ENCODE data around the gene SLX4IP.
"Not testable (repeated sequence)": the region's sequence is repeated elsewhere in the genome, so short reads cannot be mapped to it uniquely, and the experiment has no call there.

Gene SLX4IP

DNA sequence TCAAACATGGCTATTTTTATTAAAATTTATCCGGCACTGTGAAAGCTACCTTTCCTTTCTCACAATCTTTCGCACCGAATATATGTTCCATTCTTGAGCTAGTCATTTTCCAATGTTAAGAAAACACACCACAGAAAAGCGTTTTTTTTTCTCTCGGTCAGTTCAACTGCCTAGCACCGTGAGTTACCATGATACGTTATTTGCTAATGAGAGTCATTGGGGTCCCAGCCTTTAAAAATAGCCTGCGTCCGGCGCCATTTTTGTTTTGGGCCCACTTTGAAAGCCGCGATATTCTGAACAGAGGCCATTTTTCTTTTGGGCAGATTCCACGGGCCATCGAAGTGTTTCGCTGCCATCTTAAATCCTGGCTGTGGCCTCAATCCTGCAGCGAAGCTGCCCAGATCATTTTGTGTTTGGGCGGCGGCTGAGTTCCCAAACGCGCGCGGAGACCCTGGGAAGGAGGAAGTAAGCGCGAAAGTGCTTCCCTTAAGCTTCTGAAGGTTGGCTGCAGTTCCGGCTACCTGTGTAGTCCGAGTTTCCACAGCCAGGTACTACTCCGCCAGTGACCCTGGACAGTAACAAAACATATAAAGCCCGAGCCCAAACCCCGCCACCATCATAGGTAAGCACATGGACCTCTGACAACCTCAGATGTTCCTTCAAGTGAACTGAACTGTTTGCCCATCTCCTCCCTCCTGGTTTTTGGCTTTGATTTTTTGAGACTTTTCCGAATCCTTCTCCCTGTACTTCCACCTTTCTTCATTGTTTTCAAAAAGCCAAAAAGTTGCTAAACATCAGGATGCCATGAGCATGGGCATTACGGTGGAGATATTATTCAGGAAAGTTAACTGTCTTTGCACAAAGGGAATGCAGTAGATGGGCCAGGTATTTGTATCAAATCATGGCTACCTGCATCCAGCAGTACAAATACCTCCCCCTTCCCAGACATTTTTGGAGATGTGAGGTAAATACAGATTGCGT is at the start of gene SLX4IP:
Gene SLX4IP (plus strand): TSS at position 474 of the 981 bp plus-strand sequence. CDS start 22,900 bp downstream, outside the sequence.
- Mint-ChIP-seq H3K4me1 (peaks cover 23% of the 10 kb centered on the region), H3K9me3 (no peaks in the 10 kb centered on the region), H3K36me3 (peaks cover 29% of the 10 kb centered on the region), H3K4me3 (peak within 1 kb of the TSS; percentile 89), H3K27ac (peak within 1 kb of the TSS; percentile 97)
- peak; percentile 67 for ATAC-seq
- peak; percentile 52 to 84 for DNase-seq (ENCODE audit: low spot score in 2 of 2)

GRCh38 chr20:10385850-10386544 is 49.1 kb upstream of the SLX4IP start:
- no peak for DNase-seq (ENCODE audit: low spot score in 2 of 2)
- Mint-ChIP-seq H3K9me3 (no peaks in the 10 kb centered on the region), H3K4me1 (no peaks in the 10 kb centered on the region), H3K4me3 (no peak overlapping the region), H3K27ac (no peak overlapping the region), H3K36me3 (no peaks in the 10 kb centered on the region)
- no peak for ATAC-seq

- no peak overlapping the region for H3K27ac Mint-ChIP-seq
- no peaks in the 10 kb centered on the region for H3K4me1 Mint-ChIP-seq
- ATAC-seq (no peak), DNase-seq (ENCODE audit: low spot score in 2 of 2) (no peak)
- H3K36me3 Mint-ChIP-seq: no peaks in the 10 kb centered on the region
- H3K9me3 Mint-ChIP-seq: no peaks in the 10 kb centered on the region
- H3K4me3 Mint-ChIP-seq: no peak overlapping the region
These were observed 47.4 kb upstream of the SLX4IP start for GRCh38 chr20:10387686-10388085.

- no peaks in the 10 kb centered on the region for H3K4me1 Mint-ChIP-seq
- DNase-seq (ENCODE audit: low spot score in 2 of 2): no peak
- H3K27ac Mint-ChIP-seq: no peak overlapping the region
- ATAC-seq: no peak
- no peaks in the 10 kb centered on the region for H3K36me3 Mint-ChIP-seq
- no peak overlapping the region for H3K4me3 Mint-ChIP-seq
- H3K9me3 Mint-ChIP-seq: no peaks in the 10 kb centered on the region
These were observed 46.5 kb upstream of the SLX4IP start for GRCh38 chr20:10388597-10388996.

DNA sequence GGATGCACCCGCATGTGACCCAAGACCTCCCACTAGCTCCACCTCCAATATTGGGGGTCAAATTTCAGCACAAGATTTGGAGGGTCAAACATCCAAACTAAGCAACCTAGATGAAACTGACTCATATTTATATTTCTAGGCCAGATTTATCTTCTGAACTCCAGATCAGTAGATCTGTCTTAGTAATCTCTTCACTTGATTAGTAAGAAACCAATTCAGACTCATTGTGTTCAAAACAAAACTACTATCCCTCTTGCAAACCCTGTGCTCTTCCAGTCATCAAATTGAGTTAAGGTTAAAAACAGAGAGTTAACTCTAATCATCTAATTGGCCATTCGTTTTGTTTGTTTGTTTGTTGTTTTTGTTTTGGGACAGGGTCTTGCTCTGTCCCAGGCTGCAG is 44.4 kb upstream of the SLX4IP start:
- no peaks in the 10 kb centered on the region for H3K9me3 Mint-ChIP-seq
- H3K36me3 Mint-ChIP-seq: no peaks in the 10 kb centered on the region
- DNase-seq (ENCODE audit: low spot score in 2 of 2) (no peak), ATAC-seq (peak; percentile 13)
- no peak overlapping the region for H3K27ac Mint-ChIP-seq
- H3K4me3 Mint-ChIP-seq: no peak overlapping the region
- no peaks in the 10 kb centered on the region for H3K4me1 Mint-ChIP-seq

DNA sequence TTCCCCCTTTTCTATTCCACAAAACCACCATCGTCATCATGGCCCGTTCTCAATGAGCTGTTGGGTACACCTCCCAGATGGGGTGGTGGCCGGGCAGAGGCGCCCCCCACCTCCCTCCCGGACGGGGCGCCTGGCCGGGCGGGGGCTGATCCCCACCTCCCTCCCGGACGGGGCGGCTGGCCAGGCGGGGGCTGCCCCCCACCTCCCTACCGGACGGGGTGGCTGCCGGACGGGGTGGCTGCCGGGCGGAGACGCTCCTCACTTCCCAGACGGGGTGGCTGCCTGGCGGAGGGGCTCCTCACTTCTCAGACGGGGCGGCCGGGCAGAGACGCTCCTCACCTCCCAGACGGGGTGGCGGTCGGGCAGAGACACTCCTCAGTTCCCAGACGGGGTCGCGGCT is 40.4 kb upstream of the SLX4IP start:
- not testable (repeated sequence) for DNase-seq (ENCODE audit: low spot score in 2 of 2); H3K9me3 Mint-ChIP-seq; H3K27ac Mint-ChIP-seq; ATAC-seq; H3K36me3 Mint-ChIP-seq; H3K4me3 Mint-ChIP-seq; H3K4me1 Mint-ChIP-seq

DNA sequence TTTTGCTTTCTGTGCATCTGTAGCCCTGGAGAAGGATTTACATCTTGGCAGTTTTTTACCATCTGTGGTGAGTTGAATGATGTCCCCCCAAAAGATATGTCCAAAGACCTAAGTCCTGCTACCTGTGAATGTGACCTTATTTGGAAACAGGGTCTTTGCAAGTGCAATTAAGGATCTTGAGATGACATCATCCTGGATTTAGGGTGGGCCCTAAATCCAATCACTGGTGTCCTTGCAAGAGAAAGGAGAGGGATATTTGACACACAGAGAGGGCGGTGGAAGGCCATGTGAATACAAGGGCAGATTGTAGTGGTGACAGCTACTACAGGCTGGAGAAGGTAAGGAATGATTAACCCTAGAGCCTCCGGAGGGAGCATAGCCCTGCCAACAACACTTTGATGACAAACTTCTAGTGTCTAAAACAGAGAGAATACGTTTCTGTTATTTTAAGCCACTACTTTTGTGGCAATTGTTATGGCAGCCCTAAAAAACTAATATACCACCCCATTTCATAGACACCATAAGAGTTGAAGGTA is 36.2 kb upstream of the SLX4IP start:
- H3K9me3 Mint-ChIP-seq: no peaks in the 10 kb centered on the region

GRCh38 chr20:10402938-10403608 is 32.0 kb upstream of the SLX4IP start:
- Mint-ChIP-seq H3K36me3 (peaks cover 6% of the 10 kb centered on the region), H3K27ac (no peak overlapping the region), H3K4me1 (no peaks in the 10 kb centered on the region), H3K9me3 (no peaks in the 10 kb centered on the region), H3K4me3 (no peak overlapping the region)
- ATAC-seq: no peak
- DNase-seq (ENCODE audit: low spot score in 2 of 2): no peak

More for the DNA sequence above, 36.2 kb upstream of the SLX4IP start:
- DNase-seq (ENCODE audit: low spot score in 2 of 2) (no peak), ATAC-seq (no peak)
- H3K36me3 Mint-ChIP-seq: no peaks in the 10 kb centered on the region
- H3K4me1 Mint-ChIP-seq: no peaks in the 10 kb centered on the region
- no peak overlapping the region for H3K4me3 Mint-ChIP-seq
- H3K27ac Mint-ChIP-seq: no peak overlapping the region

GRCh38 chr20:10404023-10404628 is 31.0 kb upstream of the SLX4IP start:
- DNase-seq (ENCODE audit: low spot score in 2 of 2): no peak
- H3K36me3 Mint-ChIP-seq: peaks cover 6% of the 10 kb centered on the region
- H3K27ac Mint-ChIP-seq: no peak overlapping the region
- H3K4me1 Mint-ChIP-seq: no peaks in the 10 kb centered on the region
- no peaks in the 10 kb centered on the region for H3K9me3 Mint-ChIP-seq
- ATAC-seq: no peak
- no peak overlapping the region for H3K4me3 Mint-ChIP-seq

GRCh38 chr20:10404959-10405530 is 30.1 kb upstream of the SLX4IP start:
- no peaks in the 10 kb centered on the region for H3K9me3 Mint-ChIP-seq
- H3K4me3 Mint-ChIP-seq: no peak overlapping the region
- ATAC-seq (no peak), DNase-seq (ENCODE audit: low spot score in 2 of 2) (no peak)
- H3K36me3 Mint-ChIP-seq: peaks cover 6% of the 10 kb centered on the region
- no peaks in the 10 kb centered on the region for H3K4me1 Mint-ChIP-seq
- H3K27ac Mint-ChIP-seq: no peak overlapping the region

DNA sequence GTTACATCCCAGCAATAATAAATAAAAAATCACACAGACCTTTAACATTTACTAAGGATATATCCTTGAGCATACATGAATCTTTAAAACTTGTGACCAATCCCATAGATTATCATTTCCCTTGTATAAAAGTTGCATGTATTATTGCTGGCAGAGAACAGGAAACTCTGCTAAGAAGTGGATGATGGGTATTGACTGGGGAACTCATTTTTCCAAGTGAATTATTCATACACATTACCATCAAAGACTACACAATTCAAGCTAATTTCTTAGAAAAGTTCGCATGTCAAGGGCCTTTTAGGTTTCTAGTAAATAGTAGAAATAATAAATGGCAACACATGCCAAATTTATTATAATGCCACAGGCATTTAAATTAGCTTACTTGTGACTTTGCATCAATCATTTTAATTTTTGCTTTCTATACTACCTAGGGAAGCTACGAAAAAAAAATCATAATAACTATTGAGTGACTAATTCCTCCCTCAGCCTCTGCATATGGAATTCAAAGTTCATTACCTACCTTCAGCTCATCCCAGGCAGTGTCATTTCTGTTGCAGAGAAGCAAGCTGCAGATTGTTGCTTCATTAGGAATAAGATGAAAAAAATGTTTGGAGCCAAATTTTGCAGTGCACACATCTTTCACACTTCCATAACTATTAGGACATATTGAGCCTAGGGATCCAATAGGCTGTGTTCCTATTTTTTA is 26.8 kb upstream of the SLX4IP start:
- H3K36me3 Mint-ChIP-seq: peaks cover 6% of the 10 kb centered on the region
- H3K4me1 Mint-ChIP-seq: no peaks in the 10 kb centered on the region
- no peak for DNase-seq (ENCODE audit: low spot score in 2 of 2)

GRCh38 chr20:10411673-10412072 is 23.4 kb upstream of the SLX4IP start:
- no peak for ATAC-seq
- peaks cover 19% of the 10 kb centered on the region for H3K36me3 Mint-ChIP-seq
- no peaks in the 10 kb centered on the region for H3K4me1 Mint-ChIP-seq
- DNase-seq (ENCODE audit: low spot score in 2 of 2): no peak
- H3K4me3 Mint-ChIP-seq: no peak overlapping the region
- no peaks in the 10 kb centered on the region for H3K9me3 Mint-ChIP-seq
- H3K27ac Mint-ChIP-seq: no peak overlapping the region

More for the DNA sequence above, 26.8 kb upstream of the SLX4IP start:
- Mint-ChIP-seq H3K4me3 (no peak overlapping the region), H3K9me3 (no peaks in the 10 kb centered on the region), H3K27ac (no peak overlapping the region)
- no peak for ATAC-seq

- H3K36me3 Mint-ChIP-seq: peaks cover 30% of the 10 kb centered on the region
- H3K4me3 Mint-ChIP-seq: no peak overlapping the region
- peaks cover 5% of the 10 kb centered on the region for H3K4me1 Mint-ChIP-seq
- no peak overlapping the region for H3K27ac Mint-ChIP-seq
- H3K9me3 Mint-ChIP-seq: no peaks in the 10 kb centered on the region
- no peak for DNase-seq (ENCODE audit: low spot score in 2 of 2)
- no peak for ATAC-seq
These were observed 22.3 kb upstream of the SLX4IP start for GRCh38 chr20:10412591-10413408.

Data from stimulated activated effector memory CD8-positive, alpha-beta T cell treated with anti-CD3 and anti-CD28 coated beads, Interleukin-12 subunit alpha, Interleukin-12 subunit beta, amount 100 ng/mL, for 72 hours (primary cell).